ENCODE data around the gene FOXJ3. TPM values are rescaled to one million over a fixed set of nuclear protein-coding genes. Genes with fewer than 3 reads are reported as not detected.

FOXJ3 gene
- total RNA-seq, 3 donors from 2014 or later: 47.0 to 57.3 (median 53.4) TPM

- H3K36me3 ChIP-seq (ENCODE audit: low read depth): no peaks in the 10 kb centered on the region
- no peak for ATAC-seq
- intact Hi-C loops (cut with DNase I, micrococcal nuclease): no loop called here
Observed at GRCh38 chr1:42228938-42229337, 106.1 kb downstream of the FOXJ3 start.

DNA sequence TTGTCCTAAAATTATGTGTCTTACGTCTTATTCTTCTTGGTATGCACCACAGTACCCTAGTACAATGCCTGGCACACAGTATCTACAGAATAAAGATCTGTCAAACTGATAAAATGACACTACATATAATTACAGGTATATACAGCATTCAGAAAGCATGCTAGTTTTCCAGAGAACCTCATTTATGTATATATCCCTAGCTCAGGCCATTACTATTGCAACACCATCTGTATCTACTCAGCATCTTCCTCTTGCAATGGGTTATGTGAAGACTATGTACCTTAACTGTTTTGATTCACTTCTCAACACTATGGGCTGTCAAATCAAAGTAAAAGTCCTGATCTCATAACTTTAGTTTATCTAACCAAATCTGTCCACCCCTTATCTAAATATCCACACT is 112.0 kb downstream of the FOXJ3 start:
- Histone ChIP-seq H3K4me1 (ENCODE audit: low read depth) (no peaks in the 10 kb centered on the region), H3K36me3 (ENCODE audit: low read depth) (no peaks in the 10 kb centered on the region), H3K9me3 (no peaks in the 10 kb centered on the region), H3K4me3 (no peak overlapping the region)
- TF ChIP-seq, protein P1, sequence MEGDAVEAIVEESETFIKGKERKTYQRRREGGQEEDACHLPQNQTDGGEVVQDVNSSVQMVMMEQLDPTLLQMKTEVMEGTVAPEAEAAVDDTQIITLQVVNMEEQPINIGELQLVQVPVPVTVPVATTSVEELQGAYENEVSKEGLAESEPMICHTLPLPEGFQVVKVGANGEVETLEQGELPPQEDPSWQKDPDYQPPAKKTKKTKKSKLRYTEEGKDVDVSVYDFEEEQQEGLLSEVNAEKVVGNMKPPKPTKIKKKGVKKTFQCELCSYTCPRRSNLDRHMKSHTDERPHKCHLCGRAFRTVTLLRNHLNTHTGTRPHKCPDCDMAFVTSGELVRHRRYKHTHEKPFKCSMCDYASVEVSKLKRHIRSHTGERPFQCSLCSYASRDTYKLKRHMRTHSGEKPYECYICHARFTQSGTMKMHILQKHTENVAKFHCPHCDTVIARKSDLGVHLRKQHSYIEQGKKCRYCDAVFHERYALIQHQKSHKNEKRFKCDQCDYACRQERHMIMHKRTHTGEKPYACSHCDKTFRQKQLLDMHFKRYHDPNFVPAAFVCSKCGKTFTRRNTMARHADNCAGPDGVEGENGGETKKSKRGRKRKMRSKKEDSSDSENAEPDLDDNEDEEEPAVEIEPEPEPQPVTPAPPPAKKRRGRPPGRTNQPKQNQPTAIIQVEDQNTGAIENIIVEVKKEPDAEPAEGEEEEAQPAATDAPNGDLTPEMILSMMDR (IDR thresholded peaks at IDR 0.05): no peak
- ATAC-seq: no peak
- DNase-seq: no peak
- intact Hi-C loops (cut with DNase I, micrococcal nuclease): no loop called here

More at GRCh38 chr1:42228938-42229337, 106.1 kb downstream of the FOXJ3 start:
- H3K4me1 ChIP-seq (ENCODE audit: low read depth): no peaks in the 10 kb centered on the region
- no peak for DNase-seq
- TF ChIP-seq, protein P1 (IDR thresholded peaks at IDR 0.05): no peak
- no peaks in the 10 kb centered on the region for H3K9me3 ChIP-seq
- no peak overlapping the region for H3K4me3 ChIP-seq

DNA sequence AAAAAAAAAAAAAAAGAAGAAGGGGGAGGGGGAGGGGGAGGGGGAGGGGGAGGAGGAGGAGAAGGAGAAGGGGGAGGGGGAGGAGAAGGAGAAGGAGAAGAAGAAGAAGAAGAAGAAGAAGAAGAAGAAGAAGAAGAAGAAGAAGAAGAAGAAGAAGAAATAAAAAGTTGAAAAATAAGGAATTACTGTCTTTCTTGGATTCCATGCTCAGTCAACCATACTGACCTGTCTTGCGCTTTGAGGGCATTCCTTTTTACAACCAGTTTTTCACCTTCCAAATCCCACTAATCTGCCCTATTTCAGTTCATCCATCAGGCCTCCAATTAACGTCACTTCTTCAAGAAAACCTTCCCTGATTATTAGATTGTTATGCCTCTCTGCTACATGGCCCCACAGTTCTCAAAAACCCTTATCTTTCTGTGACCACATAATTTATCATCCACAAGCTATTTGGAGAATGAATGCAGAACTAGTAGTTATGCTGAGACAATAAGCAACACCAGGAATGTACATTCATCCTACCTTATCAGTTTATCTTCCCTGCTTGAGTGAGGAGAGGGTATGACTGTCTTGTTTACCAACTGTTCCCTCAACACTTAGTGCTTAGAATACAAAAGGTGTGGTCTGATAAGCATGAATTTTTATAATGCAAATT is 113.0 kb downstream of the FOXJ3 start:
- ATAC-seq: no peak
- TF ChIP-seq, protein P1 (IDR thresholded peaks at IDR 0.05): no peak
- intact Hi-C loops (cut with DNase I, micrococcal nuclease): no loop called here

DNA sequence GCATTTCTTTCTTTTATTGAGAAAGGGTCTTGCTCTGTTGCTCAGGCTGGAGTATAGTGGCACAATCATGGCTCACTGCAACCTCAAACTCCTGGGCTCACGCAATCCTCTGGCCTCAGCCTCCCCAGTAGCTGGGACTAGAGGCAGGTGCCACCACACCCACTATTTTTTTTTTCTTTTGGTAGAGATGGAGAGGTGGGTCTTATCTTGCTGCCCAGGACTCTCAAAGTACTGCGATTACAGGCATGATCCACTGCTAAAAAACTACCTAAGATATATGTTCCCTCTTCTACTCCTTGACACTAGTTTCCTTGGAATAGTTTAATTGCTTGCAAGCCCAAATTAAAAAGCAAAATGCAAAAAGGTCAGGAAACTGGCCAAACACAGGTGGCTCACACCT is 113.6 kb downstream of the FOXJ3 start:
- no peaks in the 10 kb centered on the region for H3K4me1 ChIP-seq (ENCODE audit: low read depth)
- TF ChIP-seq, protein P1 (IDR thresholded peaks at IDR 0.05): no peak
- no peak for DNase-seq
- H3K9me3 ChIP-seq: no peaks in the 10 kb centered on the region
- H3K36me3 ChIP-seq (ENCODE audit: low read depth): no peaks in the 10 kb centered on the region
- H3K4me3 ChIP-seq: no peak overlapping the region
- intact Hi-C loops (cut with DNase I, micrococcal nuclease): no loop called here
- no peak for ATAC-seq

More for the DNA sequence above, 113.0 kb downstream of the FOXJ3 start:
- Histone ChIP-seq H3K36me3 (ENCODE audit: low read depth) (no peaks in the 10 kb centered on the region), H3K4me3 (no peak overlapping the region), H3K9me3 (no peaks in the 10 kb centered on the region), H3K4me1 (ENCODE audit: low read depth) (no peaks in the 10 kb centered on the region)
- no peak for DNase-seq

DNA sequence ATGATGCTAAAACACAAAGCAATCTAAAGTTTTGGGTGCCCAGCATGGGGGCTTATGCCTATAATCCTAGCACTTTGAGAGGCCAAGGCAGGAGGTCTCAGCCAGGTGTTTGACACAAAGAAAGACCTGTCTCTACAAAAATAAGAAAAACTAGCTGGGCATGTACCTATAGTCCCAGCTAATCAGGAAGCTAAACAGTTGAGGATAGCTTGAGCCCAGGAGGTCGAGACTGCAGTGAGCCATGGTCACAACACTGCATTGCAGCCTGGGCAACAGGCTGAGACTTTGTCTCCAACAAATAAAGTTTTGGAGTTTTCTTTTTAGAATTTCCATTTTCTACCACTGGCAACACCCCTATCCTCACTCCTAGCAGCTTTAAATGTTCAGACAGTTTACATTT is 115.4 kb downstream of the FOXJ3 start:
- no peak overlapping the region for H3K4me3 ChIP-seq
- intact Hi-C loops (cut with DNase I, micrococcal nuclease): no loop called here
- H3K4me1 ChIP-seq (ENCODE audit: low read depth): no peaks in the 10 kb centered on the region
- DNase-seq: no peak
- no peaks in the 10 kb centered on the region for H3K9me3 ChIP-seq
- no peak for ATAC-seq
- no peaks in the 10 kb centered on the region for H3K36me3 ChIP-seq (ENCODE audit: low read depth)
- TF ChIP-seq, protein P1 (IDR thresholded peaks at IDR 0.05): no peak

Measured in mucosa of descending colon (tissue), 3 donors.